SK-N-SH (cell line): ENCODE measurements around the gene AKT2. TPM values are rescaled to one million over a fixed set of nuclear protein-coding genes. Genes with fewer than 3 reads are reported as not detected.

Source experiments
- CTCF ChIA-PET: fragments of 300-600, 350-600 bp; formaldehyde crosslinking; extraction: SDS; loops from one replicate; lab custom pipeline; 2021; lab: Yijun Ruan, JAX
- POLR2A ChIA-PET: fragments of 350-600 bp; sonication (Branson Sonifier 250); formaldehyde crosslinking; extraction: SDS; loops from one replicate; lab custom pipeline; 2020; ENCODE audit warnings: antibody characterized with exemption, inconsistent platforms; lab: Yijun Ruan, JAX
- DNase-seq: peaks from one replicate; pipeline ENCODE4 v3.0.0; 2012
- H2AFZ ChIP-seq: fragments of 200-600 bp; sonication (generic); 2 replicates; pipeline ENCODE4 v1.8.1; 2016; ENCODE audit warnings: antibody characterized with exemption, mild to moderate bottlenecking, low read depth
- H3F3A ChIP-seq: fragments of 200-600 bp; sonication (generic); replicated peaks from 2 replicates; pipeline ENCODE3; 2016; ENCODE audit warnings: antibody characterized with exemption, mild to moderate bottlenecking; ENCODE audit not compliant: insufficient read depth
- H3K27ac ChIP-seq, 2 experiments: fragments of 200-500 bp in 1 of 2; fragments of 200-600 bp in 1 of 2; sonication (Bioruptor generic) in 1 of 2; sonication (generic), shearing (Covaris generic) in 1 of 2; 2 replicates each; pipeline versions ENCODE4 v1.5.1 to v1.6.1; 2014 to 2016; ENCODE audit warnings: low read depth in 2 of 2, inconsistent platforms in 1 of 2, low read length in 1 of 2, mild to moderate bottlenecking in 1 of 2, mixed read lengths in 1 of 2
- H3K27me3 ChIP-seq: fragments of 200-600 bp; sonication (generic), shearing (Covaris generic); 2 replicates; pipeline ENCODE4 v1.6.1; 2016; ENCODE audit warnings: mixed run types; ENCODE audit not compliant: insufficient read depth
- H3K36me3 ChIP-seq, 2 experiments: fragments of 200-500 bp in 1 of 2; fragments of 200-600 bp in 1 of 2; sonication (Bioruptor generic) in 1 of 2; sonication (generic) in 1 of 2; replicated peaks in 1 of 2; 2 replicates each; pipeline versions ENCODE3 to v1.5.1; 2014 to 2016; ENCODE audit warnings: low read length in 1 of 2, mild to moderate bottlenecking in 1 of 2; ENCODE audit not compliant: insufficient read depth in 2 of 2, control insufficient read depth in 1 of 2
- H3K4me1 ChIP-seq, 2 experiments: fragments of 200-500 bp in 1 of 2; fragments of 200-600 bp in 1 of 2; sonication (Bioruptor generic) in 1 of 2; sonication (generic), shearing (Covaris generic) in 1 of 2; 2 replicates each; pipeline versions ENCODE4 v1.5.1 to v1.6.1; 2014 to 2016; ENCODE audit warnings: low read depth in 1 of 2, low read length in 1 of 2, mixed run types in 1 of 2; ENCODE audit not compliant: insufficient read depth in 2 of 2, control insufficient read depth in 1 of 2
- H3K4me2 ChIP-seq: fragments of 200-600 bp; sonication (generic), shearing (Covaris generic); 2 replicates; pipeline ENCODE4 v1.6.1; 2017; ENCODE audit warnings: mixed run types
- H3K4me3 ChIP-seq, 2 experiments: fragments of 200-500 bp in 1 of 2; fragments of 200-600 bp in 1 of 2; sonication (Bioruptor generic) in 1 of 2; sonication (generic), shearing (Covaris generic) in 1 of 2; 2 replicates each; pipeline versions ENCODE4 v1.5.1 to v1.8.1; 2014 to 2016; ENCODE audit warnings: low read depth in 2 of 2, inconsistent platforms in 1 of 2, low read length in 1 of 2, mild to moderate bottlenecking in 1 of 2, mixed read lengths in 1 of 2, moderate library complexity in 1 of 2
- H3K79me2 ChIP-seq: fragments of 200-600 bp; sonication (generic); 2 replicates; pipeline ENCODE4 v1.8.1; 2017; ENCODE audit warnings: mild to moderate bottlenecking; ENCODE audit not compliant: insufficient read depth
- H3K9ac ChIP-seq: fragments of 200-600 bp; sonication (generic); 2 replicates; pipeline ENCODE4 v1.6.1; 2017; ENCODE audit warnings: mixed run types
- H3K9me2 ChIP-seq: fragments of 200-600 bp; sonication (generic); 2 replicates; pipeline ENCODE4 v1.6.1; 2017; ENCODE audit warnings: mixed run types
- H3K9me3 ChIP-seq: fragments of 200-600 bp; sonication (generic); 2 replicates; pipeline ENCODE4 v1.6.1; 2017; ENCODE audit warnings: mixed run types, mild to moderate bottlenecking, moderate library complexity
- H4K20me1 ChIP-seq: fragments of 200-600 bp; sonication (generic); 2 replicates; pipeline ENCODE4 v1.6.1; 2017; ENCODE audit warnings: mild to moderate bottlenecking, mixed run types; ENCODE audit not compliant: insufficient read depth
- EP300 ChIP-seq, 2 experiments: IDR thresholded peaks; 2 replicates each; pipeline versions ENCODE4 v1.4.0 to v1.6.1; 2012; ENCODE audit warnings: borderline replicate concordance in 1 of 2, low read depth in 1 of 2, low read length in 1 of 2
- EZH2phosphoT487 ChIP-seq: fragments of 200-600 bp; sonication (generic); IDR thresholded peaks from 2 replicates; pipeline ENCODE4 v1.6.1; 2017; ENCODE audit warnings: low read depth, mixed run types, mild to moderate bottlenecking, antibody characterized with exemption, moderate library complexity, borderline replicate concordance
- FOXM1 ChIP-seq: IDR thresholded peaks from 2 replicates; pipeline ENCODE4 v1.4.0; 2012; ENCODE audit warnings: low read depth, mild to moderate bottlenecking
- GATA2 ChIP-seq: sonication (generic); formaldehyde crosslinking; IDR thresholded peaks from 2 replicates; pipeline ENCODE4 v1.5.0; 2020; ENCODE audit warnings: mild to moderate bottlenecking, missing genetic modification reagents
- IRF3 ChIP-seq: fragments of 150-350 bp; IDR thresholded peaks from 2 replicates; pipeline ENCODE4 v1.6.1; 2016; ENCODE audit warnings: mild to moderate bottlenecking, low read depth, low read length
- NRF1 ChIP-seq: IDR thresholded peaks from 2 replicates; pipeline ENCODE4 v1.6.1; 2012; ENCODE audit warnings: low read depth, mild to moderate bottlenecking, low read length
- PBX3 ChIP-seq: IDR thresholded peaks from 2 replicates; pipeline ENCODE4; 2012
- REST ChIP-seq: IDR thresholded peaks from 2 replicates; pipeline ENCODE4 v1.6.1; 2012; ENCODE audit warnings: mild to moderate bottlenecking, low read depth, low read length, moderate library complexity
- SIN3A ChIP-seq: IDR thresholded peaks from 2 replicates; pipeline ENCODE4 v1.6.1; 2012; ENCODE audit warnings: low read depth, mild to moderate bottlenecking, low read length, moderate library complexity, borderline replicate concordance
- SMC3 ChIP-seq: IDR thresholded peaks from 2 replicates; pipeline ENCODE4 v1.6.1; 2012; ENCODE audit warnings: low read depth, low read length, improper control_type of control experiment
- USF1 ChIP-seq: IDR thresholded peaks from 2 replicates; pipeline ENCODE4 v1.4.0; 2012; ENCODE audit warnings: low read depth, borderline replicate concordance
- YY1 ChIP-seq: IDR thresholded peaks from 2 replicates; pipeline ENCODE4 v1.4.0; 2012; ENCODE audit warnings: low read depth, mild to moderate bottlenecking
- ZBTB33 ChIP-seq: IDR thresholded peaks from 2 replicates; pipeline ENCODE4 v1.4.0; 2012; ENCODE audit warnings: low read depth, borderline replicate concordance
- WGBS: methylation state at CpG from one replicate; pipeline ENCODE4 v1.1.6; 2017; ENCODE audit warnings: low lambda C conversion rate; 5-methylcytosine and 5-hydroxymethylcytosine counted together
- polyA plus RNA-seq, 3 experiments: library from polyadenylated mRNA; depleted of rRNA; stranded (reverse); fragments of >200 nt; gene quantifications; 2 replicates each; pipeline ENCODE4 v1.2.3, GENCODE V29; 2012

AKT2 gene
- polyA plus RNA-seq, 1 of the 3 experiments (the other 2 are of a cell fraction): 99.8 TPM

- Histone ChIP-seq H3K9me2 (no peaks in the 10 kb centered on the region), H3K4me2 (no peak overlapping the region), H3K4me1 (no peaks in the 10 kb centered on the region; a peak in 1 of 4 replicates), H3K36me3 (peaks cover 19 to 41% of the 10 kb centered on the region in 2 experiments), H3K4me3 (no peak overlapping the region), H3K27ac (no peak overlapping the region; a peak in 1 of 4 replicates), H3F3A (no peaks in the 10 kb centered on the region), H2AFZ (no peak overlapping the region), H3K9me3 (no peaks in the 10 kb centered on the region), H3K79me2 (no peaks in the 10 kb centered on the region), H3K9ac (no peak overlapping the region), H3K27me3 (no peaks in the 10 kb centered on the region), H4K20me1 (no peaks in the 10 kb centered on the region)
- DNase-seq: no peak
- CTCF ChIA-PET: interaction anchor here (2.4 kb wide), 1 partner anchor 26 kb away, joined by 5 read pairs; no protein-coding TSS in a partner anchor
- POLR2A ChIA-PET: no interaction called here
- TF ChIP-seq EP300 (IDR thresholded peaks at IDR 0.05; ENCODE audit: borderline replicate concordance in 1 of 2, low read depth in 1 of 2, low read length in 1 of 2) (no peak), EZH2phosphoT487 (no peak), SMC3 (no peak), IRF3 (no peak), PBX3 (no peak), YY1 (no peak), FOXM1 (no peak), SIN3A (no peak), NRF1 (no peak)
- WGBS: 87% methylated on average over 5 of the region's 5 CpGs
Measured at GRCh38 chr19:40331052-40331451, 45.9 kb upstream of the AKT2 start.

GRCh38 chr19:40326201-40326600 is 41.1 kb upstream of the AKT2 start:
- CTCF ChIA-PET: no interaction called here
- H3K9ac ChIP-seq: no peak overlapping the region
- H3K27ac ChIP-seq: no peak overlapping the region
- no peaks in the 10 kb centered on the region; a peak in 1 of 4 replicates for H3K4me1 ChIP-seq
- no peak overlapping the region for H2AFZ ChIP-seq
- POLR2A ChIA-PET: no interaction called here
- H4K20me1 ChIP-seq: no peaks in the 10 kb centered on the region
- no peak overlapping the region for H3K4me2 ChIP-seq
- no peaks in the 10 kb centered on the region for H3F3A ChIP-seq
- no peak for DNase-seq
- H3K9me2 ChIP-seq: no peaks in the 10 kb centered on the region
- TF ChIP-seq GATA2 (no peak), REST (no peak), ZBTB33 (no peak), NRF1 (no peak), USF1 (no peak)
- WGBS: 94% methylated on average over 12 of the region's 14 CpGs
- H3K36me3 ChIP-seq: peaks cover 3 to 61% of the 10 kb centered on the region in 2 experiments
- H3K79me2 ChIP-seq: no peaks in the 10 kb centered on the region
- H3K27me3 ChIP-seq: no peaks in the 10 kb centered on the region
- H3K9me3 ChIP-seq: no peaks in the 10 kb centered on the region
- H3K4me3 ChIP-seq: no peak overlapping the region
